Measurements from ENCODE around the gene BCAS1.
A peak's percentile ranks its signal among the peaks of the same experiment; 100 is the strongest.

BCAS1 gene

GRCh38 chr20:53901497-53902096 lies 168.8 kb downstream of the BCAS1 start:
- no peak for ATAC-seq
- DNase-seq (ENCODE audit: low spot score in 2 of 2) = no peak
- peaks cover 54% of the 10 kb centered on the region for H3K4me1 Mint-ChIP-seq
- H3K4me3 Mint-ChIP-seq = no peak overlapping the region
- no peaks in the 10 kb centered on the region for H3K9me3 Mint-ChIP-seq
- no peak overlapping the region for H3K27ac Mint-ChIP-seq
- H3K36me3 Mint-ChIP-seq = peaks cover 4% of the 10 kb centered on the region

- Mint-ChIP-seq H3K4me3 (no peak overlapping the region), H3K36me3 (peaks cover 4% of the 10 kb centered on the region), H3K4me1 (peaks cover 54% of the 10 kb centered on the region), H3K27ac (no peak overlapping the region), H3K9me3 (no peaks in the 10 kb centered on the region)
- no peak for DNase-seq (ENCODE audit: low spot score in 2 of 2)
- no peak for ATAC-seq
These were observed 169.3 kb downstream of the BCAS1 start for GRCh38 chr20:53901064-53901463.

GRCh38 chr20:53900380-53900999 lies 169.9 kb downstream of the BCAS1 start:
- H3K4me1 Mint-ChIP-seq = peaks cover 54% of the 10 kb centered on the region
- DNase-seq (ENCODE audit: low spot score in 2 of 2) (no peak), ATAC-seq (peak; percentile 9)
- no peak overlapping the region for H3K27ac Mint-ChIP-seq
- H3K9me3 Mint-ChIP-seq = no peaks in the 10 kb centered on the region
- peaks cover 4% of the 10 kb centered on the region for H3K36me3 Mint-ChIP-seq
- H3K4me3 Mint-ChIP-seq = no peak overlapping the region

GRCh38 chr20:53899351-53900167 lies 170.8 kb downstream of the BCAS1 start:
- ATAC-seq = peak; percentile 96
- Mint-ChIP-seq H3K27ac (peak overlapping the region; percentile 63), H3K36me3 (peaks cover 4% of the 10 kb centered on the region), H3K4me3 (peak overlapping the region; percentile 30), H3K9me3 (no peaks in the 10 kb centered on the region), H3K4me1 (peaks cover 55% of the 10 kb centered on the region)
- DNase-seq (ENCODE audit: low spot score in 2 of 2) = peak; percentile 44 to 80

GRCh38 chr20:53898556-53898931 lies 171.8 kb downstream of the BCAS1 start:
- peak overlapping the region; percentile 63 for H3K27ac Mint-ChIP-seq
- peaks cover 55% of the 10 kb centered on the region for H3K4me1 Mint-ChIP-seq
- no peaks in the 10 kb centered on the region for H3K9me3 Mint-ChIP-seq
- no peak for DNase-seq (ENCODE audit: low spot score in 2 of 2)
- no peak for ATAC-seq
- H3K36me3 Mint-ChIP-seq = peaks cover 6% of the 10 kb centered on the region
- no peak overlapping the region for H3K4me3 Mint-ChIP-seq

- ATAC-seq (no peak), DNase-seq (ENCODE audit: low spot score in 2 of 2) (no peak)
- H3K4me3 Mint-ChIP-seq = no peak overlapping the region
- no peaks in the 10 kb centered on the region for H3K9me3 Mint-ChIP-seq
- H3K27ac Mint-ChIP-seq = peak overlapping the region; percentile 63
- peaks cover 11% of the 10 kb centered on the region for H3K36me3 Mint-ChIP-seq
- peaks cover 57% of the 10 kb centered on the region for H3K4me1 Mint-ChIP-seq
These were observed 172.4 kb downstream of the BCAS1 start for GRCh38 chr20:53897884-53898555.

GRCh38 chr20:53896647-53897046 lies 173.7 kb downstream of the BCAS1 start:
- Mint-ChIP-seq H3K4me3 (no peak overlapping the region), H3K4me1 (peaks cover 55% of the 10 kb centered on the region), H3K27ac (no peak overlapping the region), H3K36me3 (peaks cover 10% of the 10 kb centered on the region), H3K9me3 (no peaks in the 10 kb centered on the region)
- DNase-seq (ENCODE audit: low spot score in 2 of 2) (no peak), ATAC-seq (no peak)

- ATAC-seq = no peak
These were observed 174.4 kb downstream of the BCAS1 start for GRCh38 chr20:53896041-53896440.

GRCh38 chr20:53895385-53895755 lies 175.0 kb downstream of the BCAS1 start:
- peaks cover 51% of the 10 kb centered on the region for H3K4me1 Mint-ChIP-seq
- no peak overlapping the region for H3K4me3 Mint-ChIP-seq
- ATAC-seq = no peak
- H3K27ac Mint-ChIP-seq = no peak overlapping the region
- H3K36me3 Mint-ChIP-seq = peaks cover 10% of the 10 kb centered on the region
- no peaks in the 10 kb centered on the region for H3K9me3 Mint-ChIP-seq
- no peak for DNase-seq (ENCODE audit: low spot score in 2 of 2)

More at GRCh38 chr20:53896041-53896440, 174.4 kb downstream of the BCAS1 start:
- H3K27ac Mint-ChIP-seq = no peak overlapping the region
- no peak for DNase-seq (ENCODE audit: low spot score in 2 of 2)
- H3K36me3 Mint-ChIP-seq = peaks cover 10% of the 10 kb centered on the region
- H3K4me1 Mint-ChIP-seq = peaks cover 57% of the 10 kb centered on the region
- H3K4me3 Mint-ChIP-seq = no peak overlapping the region
- no peaks in the 10 kb centered on the region for H3K9me3 Mint-ChIP-seq

GRCh38 chr20:53894707-53895384 lies 175.5 kb downstream of the BCAS1 start:
- peaks cover 46% of the 10 kb centered on the region for H3K4me1 Mint-ChIP-seq
- no peak overlapping the region for H3K27ac Mint-ChIP-seq
- DNase-seq (ENCODE audit: low spot score in 2 of 2) (no peak), ATAC-seq (no peak)
- no peaks in the 10 kb centered on the region for H3K9me3 Mint-ChIP-seq
- peaks cover 10% of the 10 kb centered on the region for H3K36me3 Mint-ChIP-seq
- peak overlapping the region; percentile 11 for H3K4me3 Mint-ChIP-seq
